GM21390 (cell line): Measurements from ENCODE around the gene BTG2.

Source experiments
- ATAC-seq: cut with Tn5 transposase; IDR thresholded peaks from one replicate; pipeline ENCODE4 v1.9.1; 2021; ENCODE audit not compliant: unreplicated experiment

Gene BTG2

DNA sequence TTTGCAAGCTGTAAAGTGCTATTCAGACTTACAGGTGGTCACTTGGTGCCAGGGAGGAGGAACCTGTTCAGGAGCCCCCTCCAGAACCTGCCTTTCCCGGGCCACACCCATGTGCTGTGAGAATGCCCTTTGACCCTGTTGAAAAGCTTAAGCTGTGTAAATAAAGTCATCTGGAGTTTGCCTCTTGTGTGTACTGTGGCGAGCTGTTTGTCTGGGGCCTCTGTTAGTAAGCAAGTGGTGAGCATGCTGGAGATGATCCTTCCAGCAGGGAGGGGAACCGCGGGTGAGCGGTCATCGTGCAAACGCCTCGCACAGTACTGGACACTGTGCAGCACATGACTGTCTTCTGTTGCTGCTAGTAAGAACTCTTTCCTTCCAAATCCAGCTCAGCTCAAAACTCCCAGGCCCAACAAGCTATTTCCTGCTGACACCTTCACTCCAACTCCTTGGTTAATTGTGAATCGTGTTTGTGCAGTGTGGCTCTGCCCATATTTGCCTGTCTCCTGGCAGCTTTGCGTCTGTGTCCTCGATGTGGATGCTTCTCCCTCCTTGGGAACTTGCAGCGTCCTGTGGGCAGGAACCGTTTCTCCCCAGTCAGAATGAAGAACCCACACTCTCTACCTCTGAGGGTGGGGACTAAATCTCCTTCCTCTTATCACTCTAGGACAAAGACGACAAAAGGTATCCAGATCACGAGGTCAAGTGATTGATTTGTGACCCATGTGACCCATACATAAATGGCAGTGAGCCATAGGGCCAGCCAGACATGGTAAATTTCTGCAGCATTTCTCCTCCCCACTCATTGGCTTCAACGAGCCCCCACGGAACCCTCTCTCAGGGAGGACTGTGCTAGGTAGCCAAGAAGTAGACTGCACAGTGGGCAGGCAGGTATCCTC is 13.9 kb upstream of the BTG2 start:
- no peak for ATAC-seq

DNA sequence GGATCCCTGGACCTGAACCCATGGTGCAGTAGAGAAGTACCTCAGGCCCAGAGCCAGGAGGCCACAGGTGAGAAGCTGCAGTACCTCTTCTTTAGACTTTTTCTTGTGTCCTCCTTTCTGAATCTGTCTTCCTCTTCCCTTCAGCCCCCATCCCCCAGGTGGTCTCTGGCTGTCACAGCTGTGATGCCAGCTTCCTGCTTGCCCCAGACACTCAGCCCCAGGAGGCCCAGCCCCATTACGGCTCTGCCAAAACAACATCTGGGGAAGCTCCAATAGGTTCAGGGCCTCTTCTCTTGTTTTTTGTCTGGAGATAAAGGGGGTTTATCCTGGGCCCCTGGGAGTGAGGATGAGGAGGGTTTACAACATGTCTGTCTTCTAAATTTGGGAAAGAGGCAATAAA is 9.5 kb upstream of the BTG2 start:
- no peak for ATAC-seq

DNA sequence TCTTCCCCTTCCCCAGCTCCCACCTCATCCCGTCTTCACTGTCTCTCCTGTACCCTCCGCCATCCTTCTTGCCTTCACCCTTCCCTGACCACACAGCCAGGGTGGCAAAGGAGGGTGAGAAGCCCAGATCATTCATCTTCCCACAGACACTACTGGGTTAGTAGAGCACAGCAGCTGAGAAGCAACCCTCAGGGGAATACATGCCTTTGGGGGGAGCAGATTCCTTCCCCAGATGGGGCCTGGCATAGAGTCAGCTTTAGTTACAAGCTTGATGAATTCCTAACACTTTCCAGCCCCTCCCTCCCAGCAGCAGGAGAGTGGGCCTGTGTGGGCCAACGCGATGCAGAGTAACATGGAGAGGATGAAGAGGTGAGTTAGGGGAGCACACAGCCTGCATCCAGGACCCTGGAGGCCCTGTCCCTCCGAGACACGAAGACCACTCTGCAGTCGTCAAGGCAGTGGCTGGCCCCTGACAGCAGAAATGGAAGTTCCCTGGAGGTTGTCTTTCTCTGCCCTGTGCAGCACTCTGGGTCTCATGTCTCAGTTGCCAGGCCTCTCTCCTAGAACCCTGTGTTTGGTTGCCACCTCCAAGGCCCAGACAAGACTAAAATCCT is 8.8 kb upstream of the BTG2 start:
- no peak for ATAC-seq

DNA sequence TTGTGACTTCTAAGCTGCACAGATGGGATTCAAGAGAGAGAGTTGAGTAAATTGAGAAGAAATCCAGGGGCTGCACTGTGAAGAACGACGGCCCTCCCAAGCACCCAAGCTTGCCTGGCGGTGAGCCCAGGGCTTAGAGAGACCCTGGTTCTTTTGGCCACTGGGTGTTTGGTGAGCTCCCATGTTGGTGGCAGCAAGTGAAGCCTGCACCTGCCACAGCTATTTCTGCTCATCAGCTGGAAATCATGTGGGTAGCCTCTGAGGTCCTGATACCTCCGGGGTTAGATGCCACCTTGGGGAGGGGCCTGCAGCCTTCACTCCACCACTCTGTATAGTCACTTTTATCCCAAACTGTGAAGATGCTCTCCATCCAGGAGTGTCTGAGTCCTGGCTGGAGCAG is 6.2 kb upstream of the BTG2 start:
- no peak for ATAC-seq

DNA sequence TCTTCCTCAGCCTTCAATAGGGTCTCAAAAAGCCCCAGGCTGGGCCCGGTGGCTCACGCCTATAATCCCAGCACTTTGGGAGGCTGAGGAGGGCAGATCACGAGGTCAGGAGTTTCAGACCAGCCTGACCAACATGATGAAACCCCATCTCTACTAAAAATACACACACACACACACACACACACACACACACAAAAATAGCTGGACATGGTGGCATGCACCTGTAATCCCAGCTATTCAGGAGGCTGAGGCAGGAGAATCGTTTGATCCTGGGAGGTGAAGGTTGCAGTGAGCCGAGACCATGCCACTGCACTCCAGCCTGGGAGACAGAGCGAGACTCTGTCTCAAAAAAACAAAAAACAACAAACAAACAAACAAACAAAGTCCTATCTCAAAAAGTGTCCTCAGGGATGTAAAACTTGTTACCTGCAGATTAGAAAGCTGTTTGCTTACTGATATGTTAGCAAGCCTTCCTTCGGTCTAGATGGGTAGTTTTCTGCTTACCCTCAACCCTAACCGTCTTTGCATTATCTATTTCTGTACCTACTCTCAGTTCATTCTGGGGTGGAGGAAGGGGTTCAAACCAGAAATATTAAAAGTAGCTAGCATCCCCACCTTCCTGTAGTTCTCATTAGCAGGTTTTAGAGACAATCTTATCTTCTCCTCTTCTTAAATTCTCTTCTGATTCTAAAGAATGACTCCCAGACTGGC is 5.4 kb upstream of the BTG2 start:
- peak; percentile 34 for ATAC-seq

DNA sequence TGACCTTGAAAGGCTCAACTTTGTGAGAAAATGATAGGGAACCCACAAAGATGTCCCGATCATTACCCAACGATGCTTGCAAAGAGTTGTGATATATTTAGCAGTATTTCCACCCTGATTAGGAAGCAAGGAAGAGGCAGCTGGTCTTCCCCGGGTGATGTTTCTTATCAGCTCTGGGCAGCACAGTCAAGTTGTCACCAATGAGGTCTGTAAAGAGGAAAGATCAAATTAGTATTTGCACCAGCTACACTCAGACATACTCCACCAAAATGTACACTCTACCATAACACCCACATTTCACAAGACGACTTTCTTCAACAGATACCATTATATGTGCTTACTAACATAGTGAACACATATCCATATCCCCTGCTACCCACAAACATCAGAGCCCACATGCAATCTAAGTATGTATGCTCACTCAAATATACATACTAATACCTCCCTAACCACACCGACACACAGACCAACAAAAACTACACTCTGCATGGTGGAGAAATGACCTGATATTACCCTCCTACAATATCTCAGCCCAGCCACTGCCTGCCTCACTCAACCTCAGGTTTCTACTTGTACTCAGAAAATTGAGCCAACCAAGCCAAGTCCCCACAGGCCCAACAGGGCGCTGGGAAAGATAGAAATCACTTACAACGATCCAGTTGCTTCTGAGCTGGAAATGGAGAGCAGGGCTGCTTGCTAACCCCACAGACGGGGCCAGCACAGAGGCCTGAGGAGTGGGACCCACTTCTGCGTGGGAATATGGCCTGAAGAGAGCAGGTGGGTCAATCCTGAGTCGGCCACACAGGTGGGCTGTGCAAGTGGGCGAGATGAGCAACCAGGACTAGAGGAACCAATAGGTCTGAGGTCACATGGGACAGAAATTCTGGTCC is 4.6 kb upstream of the BTG2 start:
- ATAC-seq: no peak

DNA sequence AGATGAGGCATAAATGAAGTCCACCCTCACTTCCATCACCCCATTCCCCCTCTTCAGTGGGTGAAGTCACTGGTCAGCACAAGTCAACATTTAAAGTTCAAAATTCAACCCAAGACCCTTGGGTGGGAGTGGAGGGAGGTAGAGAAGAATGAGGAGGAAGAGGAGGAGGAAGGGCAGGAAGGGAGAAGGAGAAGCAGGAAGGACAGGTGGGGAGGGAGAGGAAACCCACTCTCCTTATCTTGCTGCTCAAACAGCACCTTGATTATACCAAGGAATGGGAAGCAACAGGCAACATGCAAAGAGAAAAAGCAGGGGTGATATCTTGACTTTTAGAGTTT is 4.0 kb upstream of the BTG2 start:
- no peak for ATAC-seq

DNA sequence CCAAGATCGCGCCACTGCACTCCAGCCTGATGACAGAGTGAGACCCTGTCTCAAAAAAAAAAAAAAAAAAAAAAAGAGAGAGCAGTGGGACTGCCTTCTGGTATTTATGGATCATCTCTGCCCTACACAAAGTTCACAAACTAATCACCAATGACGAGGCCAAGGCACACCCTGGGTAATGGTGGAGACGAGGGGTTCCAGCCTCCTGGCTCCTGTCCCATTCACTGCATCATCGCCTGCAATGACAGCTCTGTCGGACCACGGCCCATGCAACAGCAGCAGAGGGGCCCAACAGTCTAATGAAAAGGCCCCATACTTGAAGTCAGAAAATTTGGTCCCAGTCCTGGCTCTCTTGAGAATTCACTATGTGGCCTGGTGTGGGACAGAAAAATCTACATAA is 2.9 kb upstream of the BTG2 start:
- ATAC-seq: no peak

DNA sequence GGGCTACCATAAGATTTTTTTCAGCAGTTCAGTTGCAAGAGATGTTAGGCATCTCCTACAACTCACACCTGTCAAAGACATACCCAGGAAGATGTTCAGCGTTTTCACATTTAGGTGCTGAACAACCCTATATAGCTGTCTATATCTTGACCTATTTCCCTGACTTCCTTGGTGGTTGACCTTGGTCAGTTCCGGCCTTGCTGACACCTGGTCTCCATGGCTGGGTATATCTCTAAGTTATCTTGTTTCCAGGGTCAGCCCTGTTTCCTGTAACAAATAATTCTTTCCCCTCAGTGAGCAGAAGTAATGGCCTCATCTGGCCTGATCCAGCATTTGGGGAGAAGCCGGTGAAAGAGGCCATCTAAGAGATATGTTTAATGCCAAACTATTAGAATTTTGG is 2.4 kb upstream of the BTG2 start:
- ATAC-seq: no peak

DNA sequence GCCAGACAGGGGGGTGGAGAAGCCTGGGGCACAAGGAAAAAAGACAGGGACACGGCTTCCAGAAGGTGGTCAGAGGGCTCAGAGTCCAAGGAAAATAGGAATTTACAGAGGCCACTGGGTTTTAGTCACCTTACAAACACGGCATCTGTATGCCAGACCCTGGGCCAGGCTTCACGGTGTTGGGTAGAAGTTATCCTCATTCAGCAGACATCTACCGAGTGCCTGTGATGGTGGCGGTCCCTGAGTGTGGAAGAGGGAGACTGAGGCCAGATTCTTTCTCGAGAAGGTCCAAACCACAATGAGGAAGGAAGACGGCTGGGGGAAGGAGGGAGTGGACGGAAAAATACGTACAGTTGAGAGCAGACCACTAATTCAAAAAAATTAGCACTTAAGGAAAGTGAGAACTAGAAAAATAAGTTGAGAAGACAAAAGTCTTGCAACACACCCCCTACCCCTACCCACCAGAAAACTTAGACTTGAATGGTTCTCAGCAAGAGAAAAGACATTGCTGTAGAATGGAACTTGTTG is 864 bp upstream of the BTG2 start:
- no peak for ATAC-seq

DNA sequence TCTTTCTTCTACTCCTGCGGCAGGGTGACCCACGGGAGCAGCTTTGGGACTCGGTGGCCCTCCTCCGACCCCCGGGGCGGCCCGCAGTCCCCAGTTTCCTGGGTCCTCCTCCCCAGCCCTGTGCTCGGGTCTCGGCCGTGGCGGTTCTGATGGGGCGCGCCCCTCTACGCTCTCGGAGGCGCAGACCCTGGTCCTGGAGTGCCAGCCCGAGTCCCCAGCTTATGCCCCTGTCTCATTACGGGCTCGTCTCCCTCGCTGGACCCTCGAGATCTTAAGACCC is 430 bp downstream of the BTG2 start:
- ATAC-seq: peak; percentile 7

DNA sequence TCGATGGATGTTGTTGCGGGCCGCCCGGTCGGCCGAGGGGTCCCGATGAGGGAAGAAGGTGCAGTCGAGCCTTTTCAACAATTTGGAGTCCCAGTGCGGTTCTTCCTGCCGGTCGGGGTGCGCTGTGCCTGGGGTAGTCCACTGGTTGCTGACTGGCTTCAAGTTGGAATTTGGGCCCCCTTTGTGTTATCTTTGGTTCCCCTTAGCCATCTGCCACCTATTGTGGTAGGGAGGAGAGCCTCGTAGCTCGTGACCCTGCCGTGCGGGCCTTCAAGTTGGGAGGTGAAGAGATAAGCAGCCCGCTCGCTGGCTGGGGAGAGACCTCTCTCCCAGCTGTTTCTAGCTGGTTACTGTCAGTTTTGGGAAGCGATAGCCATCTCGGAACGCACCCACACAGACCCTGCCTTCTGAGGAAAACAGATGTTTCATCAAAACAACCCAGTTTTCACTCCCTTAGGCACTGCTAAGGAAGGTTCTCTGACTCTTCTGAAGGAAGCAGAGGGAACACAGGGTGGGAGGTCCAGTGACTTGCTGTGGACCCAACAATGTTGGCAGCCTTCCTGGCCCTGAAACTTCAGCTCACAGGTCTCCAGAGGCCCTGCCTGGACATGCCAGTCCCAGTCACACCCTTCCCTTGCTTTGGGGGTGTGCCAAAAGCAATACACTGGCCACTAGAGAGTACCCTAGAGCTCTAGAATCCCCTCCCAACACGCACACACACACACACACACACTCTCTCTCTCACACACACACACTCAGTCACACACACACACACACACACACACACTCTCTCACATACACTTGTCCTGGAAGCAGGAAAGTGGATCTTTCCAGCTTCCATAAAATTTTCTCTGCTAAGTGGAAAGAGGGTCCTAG is 1.0 kb downstream of the BTG2 start:
- ATAC-seq: no peak

DNA sequence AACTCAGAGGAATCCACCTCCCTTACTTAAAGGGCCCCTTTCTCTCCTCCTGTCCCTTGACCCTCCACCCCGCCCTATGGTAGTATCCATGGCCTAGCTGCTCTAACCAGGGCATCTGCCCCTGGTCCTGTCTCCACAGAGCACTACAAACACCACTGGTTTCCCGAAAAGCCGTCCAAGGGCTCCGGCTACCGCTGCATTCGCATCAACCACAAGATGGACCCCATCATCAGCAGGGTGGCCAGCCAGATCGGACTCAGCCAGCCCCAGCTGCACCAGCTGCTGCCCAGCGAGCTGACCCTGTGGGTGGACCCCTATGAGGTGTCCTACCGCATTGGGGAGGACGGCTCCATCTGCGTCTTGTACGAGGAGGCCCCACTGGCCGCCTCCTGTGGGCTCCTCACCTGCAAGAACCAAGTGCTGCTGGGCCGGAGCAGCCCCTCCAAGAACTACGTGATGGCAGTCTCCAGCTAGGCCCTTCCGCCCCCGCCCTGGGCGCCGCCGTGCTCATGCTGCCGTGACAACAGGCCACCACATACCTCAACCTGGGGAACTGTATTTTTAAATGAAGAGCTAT is 1.7 kb downstream of the BTG2 start:
- ATAC-seq: no peak

DNA sequence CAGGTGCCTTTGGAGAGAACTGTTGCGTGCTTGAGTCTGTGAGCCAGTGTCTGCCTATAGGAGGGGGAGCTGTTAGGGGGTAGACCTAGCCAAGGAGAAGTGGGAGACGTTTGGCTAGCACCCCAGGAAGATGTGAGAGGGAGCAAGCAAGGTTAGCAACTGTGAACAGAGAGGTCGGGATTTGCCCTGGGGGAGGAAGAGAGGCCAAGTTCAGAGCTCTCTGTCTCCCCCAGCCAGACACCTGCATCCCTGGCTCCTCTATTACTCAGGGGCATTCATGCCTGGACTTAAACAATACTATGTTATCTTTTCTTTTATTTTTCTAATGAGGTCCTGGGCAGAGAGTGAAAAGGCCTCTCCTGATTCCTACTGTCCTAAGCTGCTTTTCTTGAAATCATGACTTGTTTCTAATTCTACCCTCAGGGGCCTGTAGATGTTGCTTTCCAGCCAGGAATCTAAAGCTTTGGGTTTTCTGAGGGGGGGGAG is 2.4 kb downstream of the BTG2 start:
- no peak for ATAC-seq

DNA sequence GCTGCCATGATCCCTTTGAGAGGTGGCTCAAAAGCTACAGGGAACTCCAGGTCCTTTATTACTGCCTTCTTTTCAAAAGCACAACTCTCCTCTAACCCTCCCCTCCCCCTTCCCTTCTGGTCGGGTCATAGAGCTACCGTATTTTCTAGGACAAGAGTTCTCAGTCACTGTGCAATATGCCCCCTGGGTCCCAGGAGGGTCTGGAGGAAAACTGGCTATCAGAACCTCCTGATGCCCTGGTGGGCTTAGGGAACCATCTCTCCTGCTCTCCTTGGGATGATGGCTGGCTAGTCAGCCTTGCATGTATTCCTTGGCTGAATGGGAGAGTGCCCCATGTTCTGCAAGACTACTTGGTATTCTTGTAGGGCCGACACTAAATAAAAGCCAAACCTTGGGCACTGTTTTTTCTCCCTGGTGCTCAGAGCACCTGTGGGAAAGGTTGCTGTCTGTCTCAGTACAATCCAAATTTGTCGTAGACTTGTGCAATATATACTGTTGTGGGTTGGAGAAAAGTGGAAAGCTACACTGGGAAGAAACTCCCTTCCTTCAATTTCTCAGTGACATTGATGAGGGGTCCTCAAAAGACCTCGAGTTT is 3.1 kb downstream of the BTG2 start:
- no peak for ATAC-seq

DNA sequence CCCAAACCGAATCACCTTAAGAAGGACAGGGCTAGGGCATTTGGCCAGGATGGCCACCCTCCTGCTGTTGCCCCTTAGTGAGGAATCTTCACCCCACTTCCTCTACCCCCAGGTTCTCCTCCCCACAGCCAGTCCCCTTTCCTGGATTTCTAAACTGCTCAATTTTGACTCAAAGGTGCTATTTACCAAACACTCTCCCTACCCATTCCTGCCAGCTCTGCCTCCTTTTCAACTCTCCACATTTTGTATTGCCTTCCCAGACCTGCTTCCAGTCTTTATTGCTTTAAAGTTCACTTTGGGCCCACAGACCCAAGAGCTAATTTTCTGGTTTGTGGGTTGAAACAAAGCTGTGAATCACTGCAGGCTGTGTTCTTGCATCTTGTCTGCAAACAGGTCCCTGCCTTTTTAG is 3.6 kb downstream of the BTG2 start:
- no peak for ATAC-seq

DNA sequence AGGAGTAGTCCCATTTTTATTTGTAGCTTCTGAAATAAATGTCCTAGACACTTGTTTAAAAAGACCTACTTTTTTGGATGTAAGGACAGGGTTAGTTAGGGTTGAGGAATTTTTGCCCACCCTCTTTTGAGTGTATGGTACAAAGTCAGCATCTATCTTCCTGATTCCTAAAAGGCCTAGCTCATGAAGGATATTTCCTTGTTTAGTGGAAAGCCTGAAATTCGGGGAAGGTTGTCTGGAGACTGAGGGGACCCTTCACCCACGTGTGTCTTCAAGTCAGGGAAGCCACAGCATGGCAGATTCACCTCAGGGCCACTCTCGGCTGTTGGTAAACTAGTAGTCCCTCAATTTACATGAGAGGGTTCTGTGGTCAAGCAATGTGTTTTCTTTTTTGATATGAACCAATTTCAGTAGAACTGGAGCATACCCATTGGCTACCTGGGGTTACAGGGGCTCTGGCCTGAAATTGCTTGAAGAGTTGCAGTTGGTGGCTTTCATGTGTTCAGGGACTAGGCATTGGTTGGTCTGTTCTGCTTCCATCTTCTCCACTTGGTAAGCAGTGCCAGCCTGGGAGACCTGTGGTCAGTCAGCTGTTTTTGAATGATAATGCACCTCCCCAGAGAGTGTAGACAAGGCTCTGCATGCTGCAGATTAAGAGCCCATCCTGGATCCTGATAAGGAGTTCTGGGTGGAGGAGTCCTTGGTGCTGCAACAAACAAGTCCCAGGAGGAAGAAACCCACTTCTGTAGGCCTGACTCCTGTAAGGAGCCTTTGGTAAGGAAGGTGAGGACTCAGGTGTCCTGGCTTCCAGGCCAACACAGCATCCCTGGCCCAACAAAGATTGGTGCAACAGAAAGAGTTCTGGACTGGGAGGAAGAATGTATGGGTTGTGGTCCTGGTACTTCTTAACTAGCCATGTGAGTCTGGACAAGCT is 6.3 kb downstream of the BTG2 start:
- ATAC-seq: no peak
